Esophagus squamous epithelium (tissue), 4 donors: ENCODE data around the gene TSPAN13.

Experiments
- CTCF ChIP-seq, 6 experiments: fragments of 450-650 bp in 4 of 6; fragments of 200-600 bp in 2 of 6; sonication (generic) in 2 of 6; IDR thresholded peaks; one replicate each; pipeline ENCODE4 v1.5.1; 2016 to 2019; ENCODE audit warnings: antibody characterized with exemption in 6 of 6, mild to moderate bottlenecking in 4 of 6, moderate library complexity in 4 of 6
- POLR2A ChIP-seq, 4 donors: fragments of 450-650 bp; IDR thresholded peaks; one replicate each; pipeline ENCODE4 v1.6.1; 2017; ENCODE audit warnings: antibody characterized with exemption in 4 of 4, mild to moderate bottlenecking in 4 of 4, moderate library complexity in 3 of 4

- TF ChIP-seq CTCF (IDR thresholded peaks at IDR 0.05) = no peak
- TF ChIP-seq POLR2A (IDR thresholded peaks at IDR 0.05) = no peak
Observed at GRCh38 chr7:16812542-16813231, 59.1 kb downstream of the TSPAN13 start.
